Islet of Langerhans (tissue), 1 donor: Measurements from ENCODE around the gene RLN1.
"Not testable (repeated sequence)": the region's sequence is repeated elsewhere in the genome, so short reads cannot be mapped to it uniquely, and the experiment has no call there.

Source experiments
- FAIRE-seq: peaks from one replicate; lab custom pipeline; 2011; peaks lifted over from hg19 to GRCh38; lab: Jason Lieb, UNC

The RLN1 gene, protein sequence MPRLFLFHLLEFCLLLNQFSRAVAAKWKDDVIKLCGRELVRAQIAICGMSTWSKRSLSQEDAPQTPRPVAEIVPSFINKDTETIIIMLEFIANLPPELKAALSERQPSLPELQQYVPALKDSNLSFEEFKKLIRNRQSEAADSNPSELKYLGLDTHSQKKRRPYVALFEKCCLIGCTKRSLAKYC

DNA sequence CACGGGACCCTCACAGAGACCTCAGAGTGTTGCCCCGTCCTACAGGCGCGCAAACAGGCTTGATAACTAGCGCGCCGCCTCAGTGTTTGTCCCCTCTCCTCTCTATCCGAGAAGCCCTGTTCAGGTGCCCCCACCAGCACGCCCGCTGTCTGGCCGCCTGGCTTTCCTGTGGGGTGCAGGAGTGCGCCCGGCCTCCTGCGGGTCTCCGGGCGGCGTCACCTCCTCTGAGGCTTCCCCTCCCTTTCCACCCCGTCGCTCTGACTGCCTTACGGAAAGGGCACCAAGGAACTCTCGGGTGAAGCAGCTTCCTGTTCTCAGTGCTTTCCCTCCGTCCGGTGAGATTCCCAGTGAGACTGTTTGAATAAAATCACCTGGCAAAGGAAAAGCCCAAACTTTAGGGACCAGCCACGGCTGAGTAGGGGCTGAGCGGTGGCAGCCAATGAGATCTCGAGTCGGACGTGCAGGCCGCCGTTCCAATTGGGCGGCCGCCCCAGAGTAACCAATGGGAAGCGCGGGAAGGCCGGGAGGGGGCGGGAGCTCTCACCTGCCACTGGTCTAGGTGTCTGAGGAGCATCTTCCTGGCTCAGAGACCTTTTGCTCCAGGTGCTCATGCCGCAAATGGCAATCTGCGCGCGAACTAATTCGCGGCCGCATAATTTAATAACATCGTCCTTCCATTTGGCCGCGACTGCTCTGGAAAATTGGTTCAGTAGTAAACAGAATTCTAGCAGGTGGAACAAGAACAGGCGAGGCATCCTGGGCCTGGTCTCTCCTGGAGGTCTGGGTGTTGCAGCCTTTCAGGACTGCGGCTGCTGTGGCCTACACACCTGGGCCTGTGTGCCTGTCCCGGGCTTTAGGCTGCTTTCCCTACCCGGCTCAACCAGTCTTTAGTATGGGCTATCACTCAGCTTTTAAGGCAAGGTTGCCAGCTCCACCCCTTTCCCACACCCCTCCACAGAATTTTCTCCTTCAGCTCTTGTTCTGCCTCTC is at the start of gene RLN1:
Gene RLN1 (minus strand): TSS at position 885 of the 990 bp plus-strand sequence. CDS start 130 bp downstream, at position 755.
- FAIRE-seq, result peak; percentile 100

DNA sequence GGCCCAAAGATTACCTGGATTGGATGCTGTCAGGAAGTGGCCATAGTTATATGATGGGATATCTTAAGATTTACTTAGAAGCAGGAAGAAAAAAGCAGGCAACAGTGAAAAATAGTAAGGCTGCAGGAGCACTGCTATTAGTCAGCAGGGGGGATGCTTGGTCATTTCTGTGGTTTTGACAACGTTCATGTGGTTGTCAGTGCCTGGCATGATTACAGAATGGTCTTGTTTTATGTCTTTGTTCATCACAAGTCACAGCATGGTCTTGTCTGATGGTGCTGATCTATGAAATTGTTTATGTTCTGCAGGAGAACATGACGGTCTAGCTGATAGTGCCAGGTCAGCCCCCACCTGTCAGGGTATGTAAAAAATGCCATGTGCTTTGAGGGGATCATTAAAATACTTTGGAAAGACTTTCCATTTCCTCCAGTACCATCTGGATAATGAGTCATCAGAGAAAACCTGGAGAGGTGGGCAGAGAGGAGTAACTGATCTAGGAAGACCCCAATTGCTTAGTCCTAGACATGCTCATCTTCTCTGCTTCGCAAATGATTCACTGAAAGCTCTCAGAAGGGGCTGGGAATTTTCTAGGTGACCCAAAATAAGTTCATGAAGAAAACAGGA is 49.5 kb upstream of the RLN1 start:
- FAIRE-seq, result no peak

DNA sequence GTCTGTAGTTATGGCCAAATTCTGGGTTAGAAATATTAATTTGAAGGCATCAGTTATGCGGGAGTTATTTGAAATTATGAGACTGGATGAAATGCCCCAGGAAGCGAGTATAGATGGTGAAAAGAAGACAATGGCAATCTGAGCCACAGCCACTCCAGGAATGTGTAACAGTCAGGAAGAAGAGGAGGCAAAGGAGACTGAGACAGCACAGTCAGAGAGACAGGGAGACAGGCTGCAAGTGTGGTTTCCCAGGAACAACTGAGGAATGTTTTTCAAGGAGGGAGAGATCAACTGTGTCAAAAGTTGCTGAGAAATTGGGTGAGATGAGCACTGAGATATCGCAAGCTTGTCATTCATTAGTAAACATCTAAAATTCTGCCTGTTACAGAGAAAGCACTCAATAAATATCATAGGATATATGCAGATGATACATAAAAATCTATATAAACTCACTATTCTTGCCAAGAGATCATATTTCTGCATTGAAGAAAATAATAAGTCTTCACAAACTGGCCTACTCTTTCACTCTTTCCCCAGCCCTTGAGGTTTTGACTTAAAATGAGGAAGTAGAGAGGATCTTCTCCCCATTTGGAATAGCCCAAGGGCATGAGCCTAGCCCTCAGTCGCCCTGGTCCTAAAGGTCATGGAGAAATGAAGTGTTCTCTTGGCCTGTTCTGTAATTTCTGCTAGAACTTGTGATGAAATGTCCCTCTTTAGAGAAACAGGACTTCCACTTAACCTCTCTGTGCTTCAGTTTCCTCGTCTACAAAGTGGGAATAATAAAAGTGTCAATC is 48.5 kb upstream of the RLN1 start:
- FAIRE-seq, result no peak

DNA sequence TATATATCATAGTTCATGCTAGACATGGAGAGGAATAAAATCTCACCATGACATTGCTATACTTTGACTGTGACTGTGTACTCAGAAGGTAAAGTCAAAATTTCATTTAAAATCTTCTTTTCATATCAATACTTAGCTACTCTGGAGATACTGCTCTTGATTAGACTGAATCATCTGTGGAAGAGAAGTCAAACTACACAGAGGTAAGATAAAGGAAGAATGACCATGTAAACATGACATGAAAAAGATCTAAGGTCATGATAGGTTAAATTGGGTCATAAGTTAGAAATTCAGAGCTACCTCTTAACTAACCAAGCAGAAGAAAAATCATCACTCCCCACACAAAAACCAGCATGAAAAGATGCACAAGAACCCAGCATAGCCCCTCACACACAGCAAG is 44.8 kb upstream of the RLN1 start:
- no peak for FAIRE-seq

DNA sequence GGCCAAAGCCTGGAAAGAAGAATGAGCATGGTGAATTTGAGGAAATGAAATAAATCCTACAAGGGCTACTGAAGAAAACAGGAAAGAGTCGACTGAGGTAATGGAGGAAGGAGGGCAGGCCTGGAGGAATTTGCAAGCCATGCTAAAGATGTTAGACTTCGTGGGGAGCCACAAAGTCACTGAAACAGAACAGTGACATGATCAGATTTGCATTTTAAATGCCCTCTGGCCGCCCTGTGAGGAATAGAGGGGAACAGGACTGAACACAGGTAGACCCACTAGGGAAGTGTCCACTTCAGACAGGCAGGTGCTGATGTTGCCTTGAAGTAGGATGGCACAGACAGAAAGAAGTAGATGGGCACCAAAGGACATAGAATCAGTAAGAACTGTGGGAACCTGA is 42.8 kb upstream of the RLN1 start:
- no peak for FAIRE-seq

DNA sequence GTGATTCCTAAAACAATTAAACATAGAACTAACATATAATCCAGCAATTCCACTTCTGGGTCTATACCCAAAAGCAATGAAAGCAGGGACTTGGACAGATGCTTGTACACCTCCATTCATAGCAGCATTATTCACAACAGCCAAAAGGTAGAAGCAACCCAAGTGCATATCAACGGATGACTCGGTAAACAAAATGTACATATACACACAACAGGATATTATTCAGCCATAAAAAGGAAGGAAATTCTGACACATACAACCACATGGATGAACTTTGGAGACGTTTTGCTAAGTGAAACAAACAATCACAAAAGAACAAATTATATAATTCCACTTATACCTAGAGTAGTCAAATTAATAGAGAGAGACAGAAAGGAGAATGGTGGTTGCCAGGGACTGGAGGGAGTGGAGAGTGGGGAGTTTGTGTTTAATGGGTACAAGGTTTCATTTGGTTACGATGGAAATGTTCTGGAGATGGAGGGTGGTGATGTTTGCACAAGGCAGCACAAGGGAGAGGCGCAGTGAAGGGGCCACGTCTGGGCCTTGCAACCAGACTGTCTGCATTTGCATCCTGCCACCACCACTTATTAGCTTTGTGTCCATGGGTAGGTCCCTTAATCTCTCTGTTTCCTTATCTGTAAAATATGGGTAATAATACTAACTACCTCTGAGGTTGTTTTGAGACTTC is 36.3 kb upstream of the RLN1 start:
- peak; percentile 33 for FAIRE-seq

DNA sequence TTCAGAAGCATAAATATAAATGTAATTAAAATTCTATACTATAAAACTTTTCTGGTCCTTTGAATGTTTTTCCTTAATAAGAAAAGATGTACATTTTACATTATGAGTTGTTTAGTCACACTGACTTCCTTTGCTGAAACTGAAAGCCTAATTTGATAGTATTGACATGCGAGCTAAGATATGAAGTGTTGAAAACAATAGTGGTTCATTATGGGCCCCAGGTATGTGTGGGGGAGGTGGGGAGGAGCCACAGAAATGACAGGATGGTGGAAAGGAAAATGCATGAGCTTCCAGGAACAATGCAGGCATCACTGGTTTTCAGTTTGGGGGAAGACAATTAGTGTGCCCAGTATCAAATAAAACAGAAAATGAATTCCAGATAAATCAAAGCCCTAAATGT is 35.4 kb upstream of the RLN1 start:
- FAIRE-seq, result no peak

DNA sequence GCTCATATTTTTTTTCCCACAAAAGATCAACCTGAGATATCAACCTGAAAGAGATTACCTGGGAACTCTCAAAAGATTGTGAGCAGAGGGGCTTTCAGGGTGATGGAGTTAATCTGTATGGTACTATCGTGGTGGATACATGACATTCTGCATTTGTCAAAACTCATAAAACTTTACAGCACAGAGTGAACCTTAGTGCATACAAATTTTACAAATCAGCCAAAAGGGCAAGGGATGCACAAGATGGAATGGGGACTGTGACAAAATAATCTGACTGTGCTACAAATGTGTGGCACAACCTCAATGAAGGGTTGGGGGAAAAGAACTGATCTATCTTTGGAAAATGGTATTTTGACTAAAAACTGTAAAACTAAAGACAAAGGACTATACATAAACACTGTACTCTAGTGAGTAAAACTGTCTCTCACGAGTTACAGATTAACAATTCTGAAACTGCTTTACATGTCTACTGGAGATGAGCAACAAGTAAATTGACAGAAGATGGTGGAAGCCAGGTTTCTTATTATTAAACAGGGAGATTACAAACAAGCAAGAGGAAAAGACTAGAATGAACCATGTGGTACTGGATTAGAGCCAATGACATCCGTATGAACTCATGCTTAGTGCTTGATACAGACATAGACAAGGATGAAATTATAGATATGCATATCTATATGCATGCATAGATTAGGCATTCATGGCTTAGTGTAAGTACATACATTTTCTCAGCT is 24.8 kb upstream of the RLN1 start:
- no peak for FAIRE-seq

DNA sequence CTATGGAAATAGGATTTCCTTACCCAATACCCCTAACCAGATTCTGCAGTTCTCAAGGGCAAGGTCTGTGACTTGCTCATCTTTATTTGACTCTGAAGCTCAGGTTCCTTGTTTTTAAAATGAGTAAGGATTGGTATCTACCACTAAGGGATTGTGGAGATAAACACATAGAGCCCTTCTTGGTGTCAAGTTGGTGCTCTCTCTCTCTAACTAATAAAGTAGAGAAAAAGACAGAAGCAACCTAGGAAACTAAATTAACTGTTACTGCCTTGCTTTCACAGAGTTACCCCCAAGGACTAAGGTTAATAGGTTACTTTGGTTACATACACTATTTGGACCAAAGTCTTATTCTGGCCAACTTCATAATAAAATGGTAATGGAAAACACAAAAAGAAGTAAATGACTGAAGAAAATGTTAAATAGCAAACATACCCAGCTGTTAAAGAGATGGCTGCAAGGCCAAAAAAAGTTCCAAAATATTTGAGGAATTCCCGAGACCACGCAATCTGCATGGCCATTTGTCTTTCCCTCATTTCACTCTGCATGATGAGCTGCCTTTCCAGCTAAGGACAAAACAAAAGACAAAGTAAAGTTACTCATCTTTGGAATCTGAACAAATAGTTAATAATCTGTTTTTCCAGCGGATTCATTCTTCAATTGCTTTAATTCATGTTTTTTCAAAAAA is 21.8 kb upstream of the RLN1 start:
- no peak for FAIRE-seq

DNA sequence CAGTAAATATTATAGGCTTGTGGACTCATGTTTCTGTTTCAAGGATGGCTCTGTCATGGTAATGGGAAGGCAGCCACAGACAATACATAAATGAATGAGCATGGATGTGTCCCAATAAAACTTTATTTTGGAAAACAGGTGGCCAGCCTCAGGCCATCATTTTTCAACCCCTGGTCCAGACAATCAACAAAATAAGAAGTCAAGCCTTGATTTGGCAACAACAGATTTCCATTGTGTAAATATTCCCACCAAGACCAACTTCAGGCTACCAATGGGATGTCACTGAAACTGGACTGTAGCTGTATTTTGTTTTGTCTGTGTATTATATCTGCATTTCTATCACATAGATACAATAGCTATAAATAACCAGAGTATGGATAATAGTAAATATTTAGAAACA is 20.7 kb upstream of the RLN1 start:
- FAIRE-seq, result no peak

DNA sequence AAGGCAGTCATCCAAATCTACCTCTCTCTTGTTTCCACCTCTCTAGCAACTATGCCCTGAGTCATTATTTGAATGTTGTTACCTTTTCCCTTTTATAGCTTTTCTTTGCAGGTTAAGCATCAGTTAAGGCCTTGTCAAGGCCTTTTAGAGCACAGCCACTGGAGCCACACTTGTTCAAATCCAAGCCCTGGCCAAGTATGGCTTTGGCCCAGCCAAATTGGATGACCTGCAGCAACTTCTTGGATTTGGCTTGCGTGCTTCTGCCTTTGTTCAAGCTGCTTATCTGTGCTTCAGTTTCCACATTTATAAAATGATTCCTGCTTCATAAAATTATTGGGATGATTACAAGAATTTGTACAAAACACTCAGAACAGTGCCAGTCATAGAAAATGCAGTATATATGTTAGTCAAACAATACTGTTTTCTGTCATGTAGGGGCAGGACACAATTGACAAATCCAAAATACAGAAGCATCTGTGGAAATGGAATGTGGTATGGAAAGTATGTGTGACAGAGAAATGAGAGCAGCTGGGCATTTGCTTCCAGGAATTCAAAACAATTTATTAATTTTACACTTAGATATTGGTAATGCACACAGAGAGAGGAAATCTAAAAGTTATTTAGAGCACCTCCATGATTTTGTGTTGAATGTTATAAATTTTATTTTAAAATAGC is 17.9 kb upstream of the RLN1 start:
- no peak for FAIRE-seq

DNA sequence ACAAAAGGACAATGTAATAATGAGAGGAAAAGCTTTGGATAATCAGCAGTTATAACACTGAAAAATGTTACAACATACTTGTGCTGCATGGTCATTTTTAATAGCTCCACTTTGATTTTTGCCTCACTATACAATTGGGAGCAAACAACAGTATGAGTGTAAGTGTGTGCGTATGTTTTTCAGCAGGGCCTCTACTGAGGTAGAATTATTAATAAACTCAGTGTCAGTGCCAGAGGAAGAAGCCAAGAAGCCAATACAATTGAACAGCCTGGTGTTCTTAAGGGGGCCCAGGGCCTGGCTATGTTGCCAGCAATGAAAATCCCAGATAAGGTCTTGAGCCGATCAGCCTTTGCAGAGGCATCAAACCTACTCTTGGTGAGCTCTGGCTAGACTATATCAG is 16.1 kb upstream of the RLN1 start:
- no peak for FAIRE-seq

DNA sequence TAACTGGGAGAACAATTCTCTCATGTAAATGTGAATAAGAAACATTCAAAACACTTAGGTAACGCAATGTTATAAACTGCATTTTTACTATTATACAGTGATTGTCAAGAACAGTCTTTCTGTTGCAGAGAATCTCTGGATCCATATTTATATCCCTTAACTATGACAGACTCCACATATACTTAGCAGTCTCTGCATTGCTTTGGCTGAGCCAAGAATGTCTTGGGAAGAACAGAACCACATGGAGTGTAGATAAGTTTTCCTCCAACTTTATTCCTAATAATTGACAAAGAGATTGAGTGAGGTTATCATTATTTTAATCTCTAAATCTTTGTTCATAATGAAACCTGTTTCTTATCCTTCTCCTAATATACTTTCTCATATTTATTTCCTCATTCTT is 15.6 kb upstream of the RLN1 start:
- FAIRE-seq, result no peak

DNA sequence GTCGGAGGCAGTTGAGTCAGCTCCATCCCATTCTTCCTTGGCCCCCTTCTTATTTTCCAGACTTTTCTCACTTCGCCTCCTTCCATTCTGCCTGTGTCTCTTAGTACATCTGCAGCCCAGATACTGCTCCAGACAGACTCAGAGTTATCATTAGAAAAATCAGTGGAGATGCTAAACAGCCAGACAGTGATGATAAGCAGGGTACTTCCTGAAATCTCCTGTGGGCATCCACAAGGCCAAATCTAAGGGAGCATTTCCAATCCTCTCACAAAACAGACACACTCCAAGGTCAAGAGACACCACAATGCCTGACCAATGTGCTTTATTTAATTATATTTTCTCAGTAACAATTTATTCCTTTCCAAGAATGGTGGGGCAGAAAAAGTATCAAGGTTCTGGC is 14.5 kb upstream of the RLN1 start:
- no peak for FAIRE-seq

DNA sequence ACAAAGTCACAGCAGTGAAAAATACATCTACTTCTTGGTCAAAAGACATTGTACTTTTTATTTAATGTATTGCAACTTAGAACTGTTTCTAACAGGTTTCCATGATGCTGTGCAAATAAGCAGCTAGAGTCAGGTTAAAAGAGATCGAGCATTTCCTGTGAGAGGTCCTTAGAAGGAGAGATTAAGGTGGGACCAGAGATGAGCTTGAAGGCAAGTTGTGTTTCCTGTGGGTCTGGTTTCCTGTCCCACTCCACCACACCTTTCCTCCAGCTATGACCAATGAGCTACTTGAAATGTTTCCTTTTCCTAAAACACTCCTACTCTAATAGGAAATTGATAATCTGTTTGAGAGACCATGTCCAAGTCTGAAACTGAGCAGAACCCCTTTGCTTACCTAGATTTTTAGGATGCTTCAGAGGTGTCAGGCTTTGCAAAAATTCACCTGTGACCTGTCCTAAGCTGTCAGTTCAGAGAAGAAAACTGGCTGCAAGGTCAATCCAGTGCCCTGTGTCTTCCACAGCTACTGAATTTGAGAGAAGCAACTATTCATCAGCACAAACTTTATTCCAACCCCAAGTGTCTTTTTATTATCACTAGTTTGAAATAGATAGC is 13.1 kb upstream of the RLN1 start:
- no peak for FAIRE-seq

DNA sequence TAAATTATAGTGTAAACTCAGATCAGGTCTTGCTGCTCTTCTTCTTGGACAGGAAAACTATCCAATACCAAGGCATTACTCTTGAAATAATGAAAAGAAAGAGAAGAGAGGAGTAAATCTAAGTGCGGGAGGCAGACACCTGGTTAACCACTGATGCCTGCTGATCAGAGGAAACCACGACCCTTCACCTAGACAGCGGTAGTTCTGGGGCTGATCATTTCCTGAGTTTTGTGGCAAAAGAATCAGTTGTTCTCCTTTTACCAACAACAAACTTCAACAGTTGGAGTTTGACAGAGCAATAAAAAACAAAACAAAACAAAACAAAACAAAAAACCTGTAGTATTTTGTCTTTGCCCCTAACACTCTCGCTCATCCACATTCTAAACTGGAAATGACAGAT is 3.0 kb downstream of the RLN1 start:
- no peak for FAIRE-seq

DNA sequence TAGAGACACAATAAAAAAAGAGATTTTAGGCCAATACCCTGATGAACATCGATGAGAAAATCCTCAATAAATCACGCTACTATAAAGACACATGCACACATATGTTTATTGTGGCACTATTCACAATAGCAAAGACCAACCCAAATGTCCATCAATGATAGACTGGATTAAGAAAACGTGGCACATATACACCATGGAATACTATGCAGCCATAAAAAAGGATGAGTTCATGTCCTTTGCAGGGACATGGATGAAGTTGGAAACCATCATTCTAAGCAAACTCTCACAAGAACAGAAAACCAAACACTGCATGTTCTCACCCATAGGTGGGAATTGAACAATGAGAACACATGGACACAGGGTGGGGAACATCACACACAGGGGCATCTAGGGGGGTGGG is 8.4 kb downstream of the RLN1 start:
- FAIRE-seq, result not testable (repeated sequence)

DNA sequence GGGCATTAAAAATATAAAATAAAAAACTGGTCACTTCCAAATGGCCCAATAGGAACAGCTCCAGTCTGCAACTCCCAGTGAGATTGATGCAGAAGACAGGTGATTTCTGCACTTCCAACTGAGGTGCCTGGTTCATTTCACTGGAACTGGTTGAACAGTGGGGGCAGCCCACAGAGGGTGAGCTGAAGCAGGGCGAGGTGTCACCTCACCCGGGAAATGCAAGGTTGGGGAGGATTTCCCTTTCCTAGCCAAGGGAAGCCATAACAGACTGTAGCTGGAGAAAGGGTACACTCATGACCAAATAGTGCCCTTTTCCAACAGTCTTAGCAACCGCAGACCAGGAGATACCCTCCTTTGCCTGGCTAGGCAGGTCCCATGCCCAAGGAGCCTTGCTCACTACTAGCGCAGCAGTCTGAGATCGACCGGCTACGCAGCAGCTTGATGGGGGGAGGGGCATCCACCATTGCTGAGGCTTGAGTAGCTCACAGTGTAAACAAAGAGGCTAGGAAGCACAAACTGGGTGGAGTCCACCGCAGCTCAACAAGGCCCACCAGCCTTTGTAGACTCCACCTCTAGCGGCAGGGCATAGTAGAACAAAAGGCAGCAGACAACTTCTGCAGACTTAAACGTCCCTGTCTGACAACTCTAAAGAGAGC is 12.7 kb downstream of the RLN1 start:
- FAIRE-seq, result no peak

DNA sequence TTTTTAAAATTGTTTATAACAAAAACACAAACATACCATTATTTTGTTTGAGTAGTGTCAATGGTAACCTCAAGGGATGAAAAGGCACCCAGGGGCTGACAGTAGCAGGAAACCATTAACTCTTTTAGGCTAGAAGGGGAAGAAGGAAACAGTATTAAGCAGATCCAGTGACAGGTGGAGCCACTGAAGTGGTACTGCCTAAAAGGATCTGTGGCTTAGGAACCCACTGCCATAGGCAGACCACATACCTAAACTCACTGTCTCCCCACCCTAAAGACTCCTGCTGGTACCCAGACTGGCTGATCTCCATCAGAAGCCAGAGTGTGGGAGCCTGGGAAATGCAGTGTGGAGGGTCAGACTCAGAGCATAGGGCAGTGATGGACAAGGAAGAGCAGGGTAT is 13.5 kb downstream of the RLN1 start:
- FAIRE-seq, result no peak
